ENCODE measurements around the gene CACNA1S.

The CACNA1S gene

GRCh38 chr1:201093561-201093960, 18.7 kb downstream of the CACNA1S start:
- DNase-seq (ENCODE audit: low read depth), result no peak

- DNase-seq (ENCODE audit: low read depth), result no peak
Measured at GRCh38 chr1:201092738-201093137, 19.5 kb downstream of the CACNA1S start.

GRCh38 chr1:201091256-201091655, 21.0 kb downstream of the CACNA1S start:
- DNase-seq (ENCODE audit: low read depth), result no peak

- DNase-seq (ENCODE audit: low read depth), result no peak
Measured at GRCh38 chr1:201090541-201090940, 21.7 kb downstream of the CACNA1S start.

GRCh38 chr1:201089596-201089995, 22.6 kb downstream of the CACNA1S start:
- no peak for DNase-seq (ENCODE audit: low read depth)

- DNase-seq (ENCODE audit: low read depth), result no peak
Measured at GRCh38 chr1:201088901-201089525, 23.2 kb downstream of the CACNA1S start.

- DNase-seq (ENCODE audit: low read depth), result no peak
Measured at GRCh38 chr1:201088395-201088794, 23.8 kb downstream of the CACNA1S start.

GRCh38 chr1:201085902-201086735, 26.1 kb downstream of the CACNA1S start:
- peak; percentile 7 for DNase-seq (ENCODE audit: low read depth)

GRCh38 chr1:201084295-201084694, 27.9 kb downstream of the CACNA1S start:
- DNase-seq (ENCODE audit: low read depth), result no peak

GRCh38 chr1:201083741-201084140, 28.5 kb downstream of the CACNA1S start:
- DNase-seq (ENCODE audit: low read depth), result no peak

GRCh38 chr1:201080135-201080534, 32.1 kb downstream of the CACNA1S start:
- no peak for DNase-seq (ENCODE audit: low read depth)

GRCh38 chr1:201077736-201078135, 34.5 kb downstream of the CACNA1S start:
- DNase-seq (ENCODE audit: low read depth), result no peak

- no peak for DNase-seq (ENCODE audit: low read depth)
Measured at GRCh38 chr1:201077116-201077515, 35.1 kb downstream of the CACNA1S start.

- no peak for DNase-seq (ENCODE audit: low read depth)
Measured at GRCh38 chr1:201076092-201076491, 36.1 kb downstream of the CACNA1S start.

- no peak for DNase-seq (ENCODE audit: low read depth)
Measured at GRCh38 chr1:201074018-201074417, 38.2 kb downstream of the CACNA1S start.

- DNase-seq (ENCODE audit: low read depth), result no peak
Measured at GRCh38 chr1:201072922-201073321, 39.3 kb downstream of the CACNA1S start.

GRCh38 chr1:201072149-201072548, 40.1 kb downstream of the CACNA1S start:
- DNase-seq (ENCODE audit: low read depth), result no peak

- DNase-seq (ENCODE audit: low read depth), result no peak
Measured at GRCh38 chr1:201069636-201070035, 42.6 kb downstream of the CACNA1S start.

- DNase-seq (ENCODE audit: low read depth), result no peak
Measured at GRCh38 chr1:201068976-201069375, 43.2 kb downstream of the CACNA1S start.

- DNase-seq (ENCODE audit: low read depth), result no peak
Measured at GRCh38 chr1:201066986-201067385, 45.2 kb downstream of the CACNA1S start.

GRCh38 chr1:201065686-201066085, 46.5 kb downstream of the CACNA1S start:
- no peak for DNase-seq (ENCODE audit: low read depth)

- no peak for DNase-seq (ENCODE audit: low read depth)
Measured at GRCh38 chr1:201064806-201065205, 47.4 kb downstream of the CACNA1S start.

GRCh38 chr1:201063145-201063544, 49.1 kb downstream of the CACNA1S start:
- no peak for DNase-seq (ENCODE audit: low read depth)
